ENCODE measurements around the gene MFAP4.

The MFAP4 gene

GRCh38 chr17:19347323-19348080 lies 39.5 kb downstream of the MFAP4 start:
- no peaks in the 10 kb centered on the region; the same call in 1 of the 2 replicates for H3K36me3 ChIP-seq (ENCODE audit: insufficient read depth, low read length)
- H3K9me3 ChIP-seq (ENCODE audit: control insufficient read depth, insufficient read depth, low read length), result no peaks in the 10 kb centered on the region
- no peak overlapping the region for H3K9ac ChIP-seq (ENCODE audit: low read depth, low read length)
- H3K4me1 ChIP-seq (ENCODE audit: insufficient read depth, low read length), result peaks cover 9% of the 10 kb centered on the region; the same call in 1 of the 2 replicates

- Histone ChIP-seq H3K9ac (ENCODE audit: low read depth, low read length) (no peak overlapping the region), H3K36me3 (ENCODE audit: insufficient read depth, low read length) (no peaks in the 10 kb centered on the region; the same call in 1 of the 2 replicates), H3K9me3 (ENCODE audit: control insufficient read depth, insufficient read depth, low read length) (no peaks in the 10 kb centered on the region), H3K4me1 (ENCODE audit: insufficient read depth, low read length) (peaks cover 17% of the 10 kb centered on the region)
Observed at GRCh38 chr17:19346351-19347255, 40.4 kb downstream of the MFAP4 start.

DNA sequence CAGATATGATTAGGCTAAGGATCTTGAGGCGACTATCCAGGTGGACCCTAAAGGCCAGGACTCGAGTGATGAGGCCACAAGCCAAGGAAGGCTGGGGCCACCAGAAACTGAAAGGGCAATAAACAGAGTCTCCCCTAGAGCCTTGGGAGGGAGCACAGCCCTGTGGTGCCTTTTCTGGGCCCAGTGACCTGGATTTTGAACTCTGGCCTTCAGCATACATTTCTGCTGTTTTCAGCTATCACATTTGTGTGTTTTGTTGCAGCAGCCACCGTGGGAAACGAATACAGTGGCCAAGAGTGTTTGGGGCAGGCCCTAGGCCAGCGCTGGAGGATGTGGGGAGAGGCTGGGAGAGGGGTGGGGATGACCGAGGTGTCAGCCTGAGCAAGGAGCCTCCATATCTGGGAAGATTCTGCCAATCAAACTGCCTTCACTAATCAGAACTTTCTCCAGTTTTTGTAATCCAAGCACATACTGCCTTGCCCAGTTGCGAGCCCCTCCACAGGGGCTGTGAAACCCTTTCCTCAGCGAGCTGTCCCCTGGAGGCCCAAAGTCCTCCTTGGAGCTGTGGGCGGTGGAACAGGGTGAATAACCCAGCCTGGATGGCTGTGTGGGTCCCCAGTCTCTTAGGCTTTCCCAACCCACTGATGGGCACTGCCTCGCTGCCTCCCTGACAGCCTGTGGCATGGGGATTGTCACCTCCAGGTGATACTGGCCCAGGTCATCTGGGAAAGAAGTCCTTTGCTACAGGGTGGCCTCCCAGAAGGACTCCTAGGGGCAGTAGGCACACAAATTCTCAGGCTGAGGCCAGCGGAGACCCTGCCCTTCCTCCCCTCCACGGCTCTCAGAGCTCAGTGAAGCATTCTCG lies 41.3 kb downstream of the MFAP4 start:
- Histone ChIP-seq H3K4me1 (ENCODE audit: insufficient read depth, low read length) (peaks cover 17% of the 10 kb centered on the region), H3K9ac (ENCODE audit: low read depth, low read length) (no peak overlapping the region), H3K36me3 (ENCODE audit: insufficient read depth, low read length) (no peaks in the 10 kb centered on the region; the same call in 1 of the 2 replicates), H3K9me3 (ENCODE audit: control insufficient read depth, insufficient read depth, low read length) (no peaks in the 10 kb centered on the region)

DNA sequence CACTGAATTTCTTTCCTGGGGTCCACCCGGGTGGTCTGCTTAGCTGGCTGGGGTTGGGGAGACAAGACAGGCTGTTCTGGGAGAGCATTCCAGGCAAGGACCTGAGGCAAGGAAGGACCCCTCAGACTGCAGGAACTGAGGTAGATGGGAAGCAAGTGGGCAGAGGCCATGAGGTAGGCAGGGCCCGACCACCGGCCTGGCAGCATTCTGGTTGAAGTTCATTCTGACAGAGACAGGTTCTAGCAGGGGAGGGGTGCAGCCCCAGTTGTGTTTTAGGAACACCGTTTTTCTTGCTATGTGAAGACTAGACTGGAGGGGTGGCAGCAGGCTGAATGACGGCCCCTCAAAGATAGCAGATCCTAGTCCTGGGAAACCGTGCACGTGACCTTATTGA lies 41.9 kb downstream of the MFAP4 start:
- H3K36me3 ChIP-seq (ENCODE audit: insufficient read depth, low read length), result no peaks in the 10 kb centered on the region; the same call in 1 of the 2 replicates
- H3K4me1 ChIP-seq (ENCODE audit: insufficient read depth, low read length), result peaks cover 17% of the 10 kb centered on the region
- no peak overlapping the region for H3K9ac ChIP-seq (ENCODE audit: low read depth, low read length)
- no peaks in the 10 kb centered on the region for H3K9me3 ChIP-seq (ENCODE audit: control insufficient read depth, insufficient read depth, low read length)

DNA sequence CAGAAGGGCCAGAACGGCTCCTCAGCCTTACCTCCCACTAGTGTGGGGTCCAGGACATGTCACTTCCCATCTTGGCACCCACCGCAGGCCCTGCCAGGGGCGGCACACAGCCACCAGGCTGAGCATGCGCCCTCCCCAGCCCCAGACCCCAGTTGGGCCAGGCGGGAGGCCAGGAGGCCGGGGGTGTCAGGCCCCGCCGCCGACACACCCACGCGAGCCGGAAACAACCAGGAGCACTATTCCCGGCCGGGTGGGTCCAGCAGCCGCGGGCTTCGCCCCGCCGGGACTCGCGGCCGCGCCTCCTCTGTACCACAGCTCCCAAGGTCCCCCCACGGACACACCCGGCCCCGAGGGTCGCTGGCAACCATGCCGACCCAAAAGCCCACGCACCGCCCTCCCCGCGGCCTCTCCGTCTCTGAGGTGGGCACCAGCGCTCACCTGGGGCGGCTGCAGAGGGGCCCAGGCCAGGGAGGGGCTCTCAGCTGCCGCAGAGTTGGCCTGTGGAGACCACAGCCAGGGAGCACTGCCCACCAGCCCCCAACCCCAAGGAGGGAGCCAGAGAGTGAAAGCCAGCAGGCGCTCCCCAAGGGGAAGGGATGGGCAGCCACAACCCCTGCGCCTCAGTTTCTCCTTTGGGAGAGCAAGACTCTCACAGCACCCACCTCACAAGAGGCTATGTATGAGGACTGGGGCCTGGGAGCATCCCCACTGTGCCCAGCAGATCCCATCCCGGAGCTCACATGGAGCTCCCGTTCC lies 42.5 kb downstream of the MFAP4 start:
- H3K9me3 ChIP-seq (ENCODE audit: control insufficient read depth, insufficient read depth, low read length), result no peaks in the 10 kb centered on the region
- no peak overlapping the region for H3K9ac ChIP-seq (ENCODE audit: low read depth, low read length)
- peaks cover 17% of the 10 kb centered on the region for H3K4me1 ChIP-seq (ENCODE audit: insufficient read depth, low read length)
- H3K36me3 ChIP-seq (ENCODE audit: insufficient read depth, low read length), result no peaks in the 10 kb centered on the region; the same call in 1 of the 2 replicates

GRCh38 chr17:19343671-19344151 lies 43.3 kb downstream of the MFAP4 start:
- Histone ChIP-seq H3K9ac (ENCODE audit: low read depth, low read length) (no peak overlapping the region), H3K36me3 (ENCODE audit: insufficient read depth, low read length) (no peaks in the 10 kb centered on the region; the same call in 1 of the 2 replicates), H3K4me1 (ENCODE audit: insufficient read depth, low read length) (peaks cover 24% of the 10 kb centered on the region), H3K9me3 (ENCODE audit: control insufficient read depth, insufficient read depth, low read length) (no peaks in the 10 kb centered on the region)

DNA sequence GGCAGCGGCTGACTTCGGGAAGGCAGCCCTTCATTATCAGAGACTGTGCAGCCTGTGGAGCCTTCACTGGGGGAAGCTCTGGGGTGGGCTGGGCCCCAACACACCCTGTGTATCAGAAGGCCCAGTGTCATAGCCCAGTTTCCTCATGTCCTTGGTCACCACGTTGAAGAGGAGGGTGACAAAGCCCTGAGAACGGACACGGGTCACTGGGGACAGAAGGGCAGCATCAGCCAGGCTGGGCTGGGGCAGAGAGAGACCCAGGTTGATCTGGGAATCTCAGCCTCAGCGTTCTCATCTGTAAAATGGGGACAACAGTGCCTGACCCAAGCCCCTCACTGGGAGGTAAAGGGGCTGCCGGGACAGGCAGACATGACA lies 43.7 kb downstream of the MFAP4 start:
- H3K36me3 ChIP-seq (ENCODE audit: insufficient read depth, low read length), result no peaks in the 10 kb centered on the region; the same call in 1 of the 2 replicates
- H3K9me3 ChIP-seq (ENCODE audit: control insufficient read depth, insufficient read depth, low read length), result no peaks in the 10 kb centered on the region
- H3K9ac ChIP-seq (ENCODE audit: low read depth, low read length), result no peak overlapping the region
- peaks cover 29% of the 10 kb centered on the region for H3K4me1 ChIP-seq (ENCODE audit: insufficient read depth, low read length)

GRCh38 chr17:19342611-19343255 lies 44.3 kb downstream of the MFAP4 start:
- Histone ChIP-seq H3K9me3 (ENCODE audit: control insufficient read depth, insufficient read depth, low read length) (no peaks in the 10 kb centered on the region), H3K9ac (ENCODE audit: low read depth, low read length) (no peak overlapping the region), H3K4me1 (ENCODE audit: insufficient read depth, low read length) (peaks cover 30% of the 10 kb centered on the region), H3K36me3 (ENCODE audit: insufficient read depth, low read length) (no peaks in the 10 kb centered on the region; the same call in 1 of the 2 replicates)

DNA sequence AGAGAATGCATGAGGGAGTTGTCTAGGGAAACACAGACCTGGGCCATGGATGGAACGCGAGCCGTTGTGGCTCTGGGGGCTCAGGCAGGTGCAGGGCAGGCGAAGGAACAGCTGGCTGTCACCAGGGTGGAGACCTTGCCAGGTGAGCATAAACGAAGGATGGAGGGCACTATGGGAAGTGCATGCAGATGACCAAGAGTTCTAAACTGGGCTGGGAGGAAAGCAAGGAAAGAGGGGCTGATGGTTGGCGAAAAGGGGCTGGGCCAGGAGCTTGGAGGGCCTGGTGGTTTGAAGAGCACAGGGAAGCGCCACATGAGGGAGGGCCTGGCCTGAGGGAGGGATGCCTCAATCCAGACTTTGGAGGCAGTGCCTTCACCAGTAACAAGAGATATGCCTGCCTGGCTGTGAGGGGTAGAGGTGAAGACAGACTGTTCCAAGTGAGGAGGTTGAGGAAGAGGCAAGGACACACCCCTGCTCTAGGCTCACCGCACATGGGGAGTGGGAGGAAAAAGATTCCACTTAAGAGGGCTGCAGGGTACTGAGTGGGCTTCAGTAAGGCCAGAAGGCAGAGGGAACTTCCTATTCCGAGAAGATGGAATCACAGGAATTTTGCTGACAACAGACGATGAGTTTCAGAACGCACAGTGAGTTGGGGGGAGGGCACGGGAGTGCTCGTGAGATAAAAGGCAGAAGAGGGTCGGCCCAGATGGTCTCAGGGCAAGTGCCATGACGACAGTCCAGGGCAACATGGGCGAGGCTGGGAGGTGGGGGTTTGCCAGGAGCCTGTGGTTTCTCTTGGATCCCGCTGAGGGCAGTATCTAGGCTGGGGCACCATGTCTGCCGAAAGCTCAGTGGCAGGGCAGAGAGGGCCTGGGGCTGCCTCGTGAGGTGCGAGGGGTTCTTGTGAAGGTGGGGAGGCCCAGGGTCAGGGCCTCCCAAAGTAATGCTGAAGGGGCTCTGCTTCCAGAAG lies 45.1 kb downstream of the MFAP4 start:
- peaks cover 30% of the 10 kb centered on the region for H3K4me1 ChIP-seq (ENCODE audit: insufficient read depth, low read length)
- H3K9me3 ChIP-seq (ENCODE audit: control insufficient read depth, insufficient read depth, low read length), result no peaks in the 10 kb centered on the region
- H3K36me3 ChIP-seq (ENCODE audit: insufficient read depth, low read length), result no peaks in the 10 kb centered on the region; the same call in 1 of the 2 replicates
- H3K9ac ChIP-seq (ENCODE audit: low read depth, low read length), result no peak overlapping the region

DNA sequence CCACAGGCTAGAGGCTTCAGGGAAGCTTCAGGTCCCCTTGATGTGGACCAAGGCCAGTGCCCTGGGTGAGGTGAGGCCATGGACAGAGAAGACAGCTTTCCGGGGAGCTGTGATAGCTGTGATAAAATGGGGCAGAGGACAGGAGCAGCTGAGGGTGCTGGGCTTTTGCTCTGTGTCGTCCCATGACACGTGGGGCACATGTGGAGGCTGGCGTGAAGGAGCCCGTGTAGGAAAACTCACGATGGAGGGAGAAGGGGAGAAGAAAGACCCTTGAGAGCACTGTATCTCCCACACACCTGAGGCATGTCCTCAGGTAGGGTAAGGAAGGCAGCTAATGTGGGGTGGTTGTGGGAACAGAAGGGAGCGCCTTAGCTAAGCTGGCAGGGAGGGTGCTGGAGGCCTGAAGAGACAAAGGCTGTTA lies 45.8 kb downstream of the MFAP4 start:
- peaks cover 30% of the 10 kb centered on the region for H3K4me1 ChIP-seq (ENCODE audit: insufficient read depth, low read length)
- no peaks in the 10 kb centered on the region; the same call in 1 of the 2 replicates for H3K36me3 ChIP-seq (ENCODE audit: insufficient read depth, low read length)
- no peaks in the 10 kb centered on the region for H3K9me3 ChIP-seq (ENCODE audit: control insufficient read depth, insufficient read depth, low read length)
- H3K9ac ChIP-seq (ENCODE audit: low read depth, low read length), result no peak overlapping the region

DNA sequence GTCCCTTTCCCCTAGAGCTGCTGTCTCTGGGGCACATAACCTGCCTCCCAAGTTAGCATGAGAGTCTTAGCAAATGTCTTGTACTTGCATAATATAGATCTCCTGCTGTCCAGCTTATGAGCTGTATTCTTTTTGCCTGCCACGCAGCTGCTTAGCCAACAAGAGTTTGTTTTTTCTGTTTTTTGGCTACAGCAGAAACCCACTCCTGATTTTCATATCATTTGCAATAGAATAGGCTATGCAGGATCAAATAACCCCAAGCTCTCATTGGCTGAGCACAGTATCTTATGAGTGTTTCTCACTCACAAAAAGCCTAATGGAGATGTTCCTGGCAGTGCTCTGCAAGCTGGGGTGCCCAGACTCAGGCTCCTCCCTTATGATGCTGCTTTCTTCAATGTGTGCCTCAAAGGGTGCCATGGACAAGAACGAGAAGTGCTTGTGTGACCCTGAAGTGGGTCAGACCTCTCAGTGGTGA lies 47.6 kb downstream of the MFAP4 start:
- peaks cover 30% of the 10 kb centered on the region for H3K4me1 ChIP-seq (ENCODE audit: insufficient read depth, low read length)
- H3K36me3 ChIP-seq (ENCODE audit: insufficient read depth, low read length), result no peaks in the 10 kb centered on the region
- no peaks in the 10 kb centered on the region for H3K9me3 ChIP-seq (ENCODE audit: control insufficient read depth, insufficient read depth, low read length)
- H3K9ac ChIP-seq (ENCODE audit: low read depth, low read length), result no peak overlapping the region
